Activated CD4-positive, alpha-beta T cell treated with anti-CD3 and anti-CD28 coated beads, Interleukin-2, amount 50 U/mL, for 16 hours (primary cell): ENCODE results near the gene C1orf21.

Experiments
- DNase-seq: peaks from one replicate; pipeline ENCODE4 v3.0.0-alpha.2; 2020

Gene C1orf21

GRCh38 chr1:184563308-184563707 lies 176.5 kb downstream of the C1orf21 start:
- no peak for DNase-seq

GRCh38 chr1:184567009-184567408 lies 180.2 kb downstream of the C1orf21 start:
- no peak for DNase-seq

GRCh38 chr1:184567637-184568036 lies 180.8 kb downstream of the C1orf21 start:
- DNase-seq, result no peak

- DNase-seq, result no peak
These were observed 181.3 kb downstream of the C1orf21 start for GRCh38 chr1:184568148-184568547.

- no peak for DNase-seq
These were observed 182.3 kb downstream of the C1orf21 start for GRCh38 chr1:184569106-184569505.

- no peak for DNase-seq
These were observed 187.8 kb downstream of the C1orf21 start for GRCh38 chr1:184574588-184574987.

GRCh38 chr1:184576822-184577221 lies 190.0 kb downstream of the C1orf21 start:
- no peak for DNase-seq

GRCh38 chr1:184577319-184577718 lies 190.5 kb downstream of the C1orf21 start:
- DNase-seq, result no peak

- DNase-seq, result no peak
These were observed 195.6 kb downstream of the C1orf21 start for GRCh38 chr1:184582411-184582810.

GRCh38 chr1:184583849-184584248 lies 197.0 kb downstream of the C1orf21 start:
- DNase-seq, result no peak

GRCh38 chr1:184588701-184589100 lies 201.9 kb downstream of the C1orf21 start:
- DNase-seq, result no peak

GRCh38 chr1:184590163-184590750 lies 203.4 kb downstream of the C1orf21 start:
- DNase-seq, result no peak

GRCh38 chr1:184593597-184593996 lies 206.8 kb downstream of the C1orf21 start:
- DNase-seq, result no peak

- DNase-seq, result no peak
These were observed 208.8 kb downstream of the C1orf21 start for GRCh38 chr1:184595596-184595995.

GRCh38 chr1:184596950-184597645 lies 210.3 kb downstream of the C1orf21 start:
- DNase-seq, result no peak

- DNase-seq, result no peak
These were observed 211.0 kb downstream of the C1orf21 start for GRCh38 chr1:184597650-184598357.

- no peak for DNase-seq
These were observed 211.8 kb downstream of the C1orf21 start for GRCh38 chr1:184598403-184599193.

- no peak for DNase-seq
These were observed 217.5 kb downstream of the C1orf21 start for GRCh38 chr1:184604152-184604900.

- DNase-seq, result no peak
These were observed 219.1 kb downstream of the C1orf21 start for GRCh38 chr1:184605941-184606340.

- no peak for DNase-seq
These were observed 220.0 kb downstream of the C1orf21 start for GRCh38 chr1:184606786-184607185.

- no peak for DNase-seq
These were observed 221.8 kb downstream of the C1orf21 start for GRCh38 chr1:184608581-184608980.

- no peak for DNase-seq
These were observed 222.2 kb downstream of the C1orf21 start for GRCh38 chr1:184608990-184609389.
